ENCODE measurements around the gene FOXL1. TPM values are rescaled to one million over a fixed set of nuclear protein-coding genes. Genes with fewer than 3 reads are reported as not detected.
A peak's percentile ranks its signal among the peaks of the same experiment; 100 is the strongest.

FOXL1 gene
- polyA plus RNA-seq, 1 donor (not counting 4 experiments of a cell fraction or from before 2014, with no cell fraction given) = 0.10 TPM

- Histone ChIP-seq H3K79me2 (ENCODE audit: control insufficient read depth, insufficient read depth, low read length) (no peaks in the 10 kb centered on the region), H3K9me3 (ENCODE audit: control insufficient read depth, low read depth, low read length) (no peaks in the 10 kb centered on the region), H3K36me3 (ENCODE audit: control insufficient read depth in 2 of 2, extremely low read depth in 1 of 2, insufficient read depth in 2 of 2, low read length in 2 of 2) (no peaks in the 10 kb centered on the region), H3K4me1 (ENCODE audit: control insufficient read depth, extremely low read depth, insufficient read depth, low read length) (peaks cover 15% of the 10 kb centered on the region), H4K20me1 (ENCODE audit: control insufficient read depth, extremely low read depth, insufficient read depth, low read length) (no peaks in the 10 kb centered on the region), H3K9me1 (ENCODE audit: control insufficient read depth, extremely low read depth, insufficient read depth, low read length) (no peaks in the 10 kb centered on the region), H3K4me3 (ENCODE audit: control insufficient read depth in 2 of 3, extremely low read depth in 1 of 3, insufficient read depth in 2 of 3, low read depth in 1 of 3, low read length in 3 of 3) (peak overlapping the region in 2 of 3 experiments; percentile 41 to 71), H3K4me2 (ENCODE audit: control insufficient read depth, extremely low read depth, insufficient read depth, low read depth, low read length) (peak overlapping the region; percentile 79), H3K27ac (ENCODE audit: control insufficient read depth, insufficient read depth, low read length) (no peak overlapping the region), H3K9ac (ENCODE audit: control insufficient read depth, extremely low read depth, insufficient read depth, low read length) (no peak overlapping the region), H3K27me3 (ENCODE audit: control insufficient read depth, extremely low read depth, insufficient read depth, low read length) (peaks cover 49% of the 10 kb centered on the region), H2AFZ (ENCODE audit: control insufficient read depth, low read length) (peak overlapping the region; percentile 72)
- no peak for FAIRE-seq
- DNase-seq (ENCODE audit: low read depth, low spot score) = no peak
- no peak for TF ChIP-seq CTCF (optimal IDR thresholded peaks at IDR 0.05 in 1 of 3, IDR thresholded peaks at IDR 0.05 in 1 of 3, conservative IDR thresholded peaks at IDR 0.05 in 1 of 3; ENCODE audit: extremely low read depth in 1 of 3, insufficient read depth in 2 of 3, low read length in 3 of 3)
- dilution Hi-C loops (cut with MboI; ENCODE audit: extremely low pct_ligation_motif_present, low sequenced_read_pairs) = no loop called here
Observed at GRCh38 chr16:86575095-86575685, 3.2 kb upstream of the FOXL1 start.

- Histone ChIP-seq H3K4me2 (ENCODE audit: control insufficient read depth, extremely low read depth, insufficient read depth, low read depth, low read length) (peak overlapping the region; percentile 79), H3K27me3 (ENCODE audit: control insufficient read depth, extremely low read depth, insufficient read depth, low read length) (peaks cover 41% of the 10 kb centered on the region), H3K9me3 (ENCODE audit: control insufficient read depth, low read depth, low read length) (no peaks in the 10 kb centered on the region), H3K9me1 (ENCODE audit: control insufficient read depth, extremely low read depth, insufficient read depth, low read length) (no peaks in the 10 kb centered on the region), H4K20me1 (ENCODE audit: control insufficient read depth, extremely low read depth, insufficient read depth, low read length) (no peaks in the 10 kb centered on the region), H3K79me2 (ENCODE audit: control insufficient read depth, insufficient read depth, low read length) (no peaks in the 10 kb centered on the region), H3K9ac (ENCODE audit: control insufficient read depth, extremely low read depth, insufficient read depth, low read length) (peak overlapping the region; percentile 36), H3K27ac (ENCODE audit: control insufficient read depth, insufficient read depth, low read length) (peak overlapping the region; percentile 10), H3K4me3 (ENCODE audit: control insufficient read depth in 2 of 3, extremely low read depth in 1 of 3, insufficient read depth in 2 of 3, low read depth in 1 of 3, low read length in 3 of 3) (peak overlapping the region; percentile 41 to 73 (median 71)), H2AFZ (ENCODE audit: control insufficient read depth, low read length) (peak overlapping the region; percentile 86), H3K4me1 (ENCODE audit: control insufficient read depth, extremely low read depth, insufficient read depth, low read length) (peaks cover 15% of the 10 kb centered on the region), H3K36me3 (ENCODE audit: control insufficient read depth in 2 of 2, extremely low read depth in 1 of 2, insufficient read depth in 2 of 2, low read length in 2 of 2) (no peaks in the 10 kb centered on the region)
- FAIRE-seq = no peak
- peak in 2 of 3 experiments; percentile 77 to 83 for TF ChIP-seq CTCF (optimal IDR thresholded peaks at IDR 0.05 in 1 of 3, IDR thresholded peaks at IDR 0.05 in 1 of 3, conservative IDR thresholded peaks at IDR 0.05 in 1 of 3; ENCODE audit: extremely low read depth in 1 of 3, insufficient read depth in 2 of 3, low read length in 3 of 3)
- TF ChIP-seq EZH2 (IDR thresholded peaks at IDR 0.05; ENCODE audit: low read length) = no peak
- peak; percentile 59 for DNase-seq (ENCODE audit: low read depth, low spot score)
- dilution Hi-C loops (cut with MboI; ENCODE audit: extremely low pct_ligation_motif_present, low sequenced_read_pairs) = no loop called here
Observed at GRCh38 chr16:86575754-86576557, 2.4 kb upstream of the FOXL1 start.

Data from keratinocyte (primary cell).